T-cell (primary cell): ENCODE measurements around the gene IL17REL. TPM values are rescaled to one million over a fixed set of nuclear protein-coding genes. Genes with fewer than 3 reads are reported as not detected.
A peak's percentile ranks its signal among the peaks of the same experiment; 100 is the strongest.
"Not testable (repeated sequence)": the region's sequence is repeated elsewhere in the genome, so short reads cannot be mapped to it uniquely, and the experiment has no call there.

Experiments
- ATAC-seq, 4 experiments: fragments of 200-7000 bp in 3 of 4; fragments of 150-1000 bp in 1 of 4; cut with Tn5 transposase; replicated peaks in 1 of 4; 1 replicate in 3 of 4; 2 replicates in 1 of 4; pipeline ENCODE4 v1.10.0; 2021; ENCODE audit warnings: moderate library complexity in 3 of 4, mild to moderate bottlenecking in 2 of 4, moderate number of reproducible peaks in 1 of 4
- CTCF ChIA-PET, 2 donors: fragments of 300-600 bp; sonication (Branson Sonifier 250); formaldehyde crosslinking; loops; one replicate each; lab custom pipeline; 2022; ENCODE audit warnings: antibody characterized with exemption in 2 of 2; lab: Charles Lee
- POLR2A ChIA-PET, 2 donors: fragments of 300-600 bp; sonication (Branson Sonifier 250); formaldehyde crosslinking; loops; one replicate each; lab custom pipeline; 2022; ENCODE audit warnings: antibody characterized with exemption in 2 of 2; lab: Charles Lee
- DNase-seq, 35 experiments: peaks; one replicate each; pipeline versions ENCODE4 v3.0.0 to v3.0.0-alpha.2; 2013 to 2023
- H3K27ac ChIP-seq: one replicate; pipeline ENCODE4 v1.5.1; 2013; ENCODE audit warnings: low read length
- H3K27me3 ChIP-seq, 2 experiments: replicated peaks in 1 of 2; 1 replicate in 1 of 2; 2 replicates in 1 of 2; pipeline versions ENCODE4 v1.6.1 to v1.7.0; 2013; ENCODE audit warnings: low read length in 1 of 2, mixed read lengths in 1 of 2; ENCODE audit not compliant: control insufficient read depth in 2 of 2, insufficient read depth in 2 of 2; ENCODE audit errors: extremely low read depth in 1 of 2
- H3K36me3 ChIP-seq, 2 donors: 1 replicate in 1 of 2; 2 replicates in 1 of 2; pipeline versions ENCODE4 v1.6.1 to v1.7.0; 2013; ENCODE audit warnings: low read length in 1 of 2; ENCODE audit not compliant: control insufficient read depth in 2 of 2, insufficient read depth in 1 of 2; ENCODE audit errors: extremely low read depth in 1 of 2
- H3K4me1 ChIP-seq, 2 experiments: 1 replicate in 1 of 2; 2 replicates in 1 of 2; pipeline versions ENCODE4 v1.6.1 to v1.7.0; 2013; ENCODE audit warnings: low read length in 2 of 2, mixed read lengths in 1 of 2; ENCODE audit not compliant: insufficient read depth in 2 of 2, control insufficient read depth in 1 of 2; ENCODE audit errors: extremely low read depth in 1 of 2
- H3K4me3 ChIP-seq, 2 donors: 1 replicate in 1 of 2; 2 replicates in 1 of 2; pipeline versions ENCODE4 v1.5.1 to v1.7.0; 2013; ENCODE audit warnings: mild to moderate bottlenecking in 2 of 2, low read length in 1 of 2, moderate library complexity in 1 of 2; ENCODE audit not compliant: control insufficient read depth in 1 of 2; ENCODE audit errors: extremely low read depth in 1 of 2
- H3K9me3 ChIP-seq: 2 replicates; pipeline ENCODE4 v1.7.0; 2013
- H3K27ac Mint-ChIP-seq, 2 donors: one replicate each; pipeline ENCODE4 v1.8.0; 2020 to 2021; ENCODE audit warnings: mild to moderate bottlenecking in 2 of 2, mixed read lengths in 2 of 2
- H3K27me3 Mint-ChIP-seq, 2 donors: one replicate each; pipeline ENCODE4 v1.8.0; 2021 to 2022; ENCODE audit warnings: mixed read lengths in 2 of 2
- H3K36me3 Mint-ChIP-seq: one replicate; pipeline ENCODE4 v1.8.0; 2021; ENCODE audit warnings: mixed read lengths
- H3K4me1 Mint-ChIP-seq, 3 donors: one replicate each; pipeline ENCODE4 v1.8.0; 2020 to 2022; ENCODE audit warnings: mixed read lengths in 3 of 3, mild to moderate bottlenecking in 1 of 3
- H3K4me3 Mint-ChIP-seq, 3 donors: one replicate each; pipeline ENCODE4 v1.8.0; 2020 to 2022; ENCODE audit warnings: mild to moderate bottlenecking in 3 of 3, mixed read lengths in 3 of 3, moderate library complexity in 3 of 3
- H3K9me3 Mint-ChIP-seq, 3 donors: one replicate each; pipeline ENCODE4 v1.8.0; 2020 to 2022; ENCODE audit warnings: mixed read lengths in 3 of 3
- WGBS: methylation state at CpG from one replicate; pipeline ENCODE4 v1.1.5; 2013; ENCODE audit warnings: missing lambda C conversion rate; ENCODE audit not compliant: insufficient coverage; 5-methylcytosine and 5-hydroxymethylcytosine counted together
- total RNA-seq, 35 experiments: library from RNA in 6 of 35; stranded (reverse) in 6 of 35; fragments of 120-200 nt in 1 of 35; gene quantifications; one replicate each; pipeline versions ENCODE4 v1.2.1 to v1.2.4 and lab custom pipeline; 2013 to 2026

The IL17REL gene
- total RNA-seq, 5 donors from 2014 or later (not counting 1 experiment from before 2014, with no cell fraction given), result 0.10 TPM; not detected in 4

DNA sequence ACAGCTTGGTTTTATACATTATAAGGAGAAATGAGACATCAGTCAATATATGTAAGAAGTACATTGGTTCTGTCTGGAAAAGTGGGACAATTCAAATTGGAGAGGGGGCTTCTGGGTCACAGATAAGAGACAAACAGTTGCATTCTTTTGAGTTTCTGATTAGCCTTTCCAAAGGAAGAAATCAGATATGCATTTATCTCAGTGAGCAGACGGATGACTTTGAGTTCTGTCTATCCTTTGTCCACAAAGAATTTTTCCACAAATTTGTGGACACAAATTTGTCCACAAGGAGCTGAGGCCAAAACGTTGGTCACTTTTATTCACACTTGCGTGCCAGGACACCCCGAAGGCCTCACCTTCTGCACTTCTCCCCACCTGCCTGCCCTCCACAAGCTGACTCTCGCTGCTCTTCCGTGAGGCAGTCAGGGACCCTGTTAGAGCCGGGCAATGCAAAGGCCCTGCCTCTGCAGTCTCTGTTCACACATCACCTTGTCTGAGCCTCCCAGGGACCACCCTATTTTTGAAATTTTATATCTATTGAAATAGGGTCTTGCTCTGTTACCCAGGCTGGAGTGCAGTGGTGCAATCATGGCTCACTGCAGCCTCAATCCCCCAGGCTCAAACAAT is 20.5 kb downstream of the IL17REL start:
- Mint-ChIP-seq H3K27me3 (peaks cover 0 to 3% of the 10 kb centered on the region in 2 donors), H3K4me1 (peaks cover 3 to 8% (median 6%) of the 10 kb centered on the region in 3 donors), H3K36me3 (peaks cover 3% of the 10 kb centered on the region), H3K9me3 (peaks cover 6 to 12% (median 7%) of the 10 kb centered on the region in 3 donors), H3K4me3 (no peak overlapping the region), H3K27ac (no peak overlapping the region)
- ChIA-PET CTCF (interaction anchor here in 1 of 2 donors (0.6 kb wide), 1 partner anchor 122 kb away, joined by 3 read pairs; no protein-coding TSS in a partner anchor), POLR2A (interaction anchor here in 1 of 2 donors (0.5 kb wide), 1 partner anchor 130 kb away, joined by 3 read pairs; no protein-coding TSS in a partner anchor)
- no peak for ATAC-seq
- Histone ChIP-seq H3K27ac (no peak overlapping the region), H3K9me3 (peaks cover 3% of the 10 kb centered on the region), H3K27me3 (peaks cover 0 to 24% of the 10 kb centered on the region in 2 experiments), H3K4me3 (no peak overlapping the region), H3K36me3 (no peaks in the 10 kb centered on the region), H3K4me1 (peaks cover 0 to 16% of the 10 kb centered on the region in 2 experiments)
- WGBS, result 83% methylated on average over 3 of the region's 7 CpGs
- DNase-seq, result no peak

DNA sequence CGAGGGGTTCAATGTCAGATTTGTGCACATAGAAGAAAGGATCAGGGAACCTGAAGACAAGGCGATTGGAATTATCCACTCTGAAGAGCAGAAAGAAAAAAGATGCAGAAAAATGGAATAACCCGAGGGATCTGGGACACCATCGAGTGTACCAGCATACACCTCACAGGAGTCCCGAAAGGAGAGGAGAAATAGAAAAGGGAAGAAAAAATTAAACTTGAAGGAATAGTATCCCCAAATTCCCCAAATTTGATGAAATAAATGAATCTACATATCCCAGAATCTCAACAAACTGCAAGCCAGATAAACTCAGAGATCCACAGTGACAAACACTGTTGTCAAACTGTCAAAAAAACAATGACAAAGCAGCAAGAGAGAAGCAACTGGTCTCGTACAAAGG is 21.4 kb downstream of the IL17REL start:
- DNase-seq (no peak), ATAC-seq (no peak)
- no peaks in the 10 kb centered on the region for H3K36me3 ChIP-seq
- H3K9me3 Mint-ChIP-seq, result peaks cover 9 to 14% (median 14%) of the 10 kb centered on the region in 3 donors
- peaks cover 3 to 7% (median 6%) of the 10 kb centered on the region in 3 donors for H3K4me1 Mint-ChIP-seq
- ChIA-PET POLR2A (interaction anchor here in 1 of 2 donors (0.6 kb wide), 1 partner anchor 36 kb away, joined by 3 read pairs; no protein-coding TSS in a partner anchor), CTCF (interaction anchor here in 1 of 2 donors (0.7 kb wide), 1 partner anchor 561 kb away, joined by 3 read pairs; no protein-coding TSS in a partner anchor)
- peaks cover 0 to 16% of the 10 kb centered on the region in 2 experiments for H3K4me1 ChIP-seq
- peaks cover 0 to 8% of the 10 kb centered on the region in 2 donors for H3K27me3 Mint-ChIP-seq
- H3K9me3 ChIP-seq, result peaks cover 3% of the 10 kb centered on the region
- WGBS, result 55% methylated on average over 2 of the region's 6 CpGs
- no peak overlapping the region for H3K4me3 Mint-ChIP-seq
- peaks cover 0 to 24% of the 10 kb centered on the region in 2 experiments for H3K27me3 ChIP-seq
- H3K27ac Mint-ChIP-seq, result no peak overlapping the region
- H3K36me3 Mint-ChIP-seq, result peaks cover 7% of the 10 kb centered on the region
- H3K27ac ChIP-seq, result no peak overlapping the region
- H3K4me3 ChIP-seq, result no peak overlapping the region

DNA sequence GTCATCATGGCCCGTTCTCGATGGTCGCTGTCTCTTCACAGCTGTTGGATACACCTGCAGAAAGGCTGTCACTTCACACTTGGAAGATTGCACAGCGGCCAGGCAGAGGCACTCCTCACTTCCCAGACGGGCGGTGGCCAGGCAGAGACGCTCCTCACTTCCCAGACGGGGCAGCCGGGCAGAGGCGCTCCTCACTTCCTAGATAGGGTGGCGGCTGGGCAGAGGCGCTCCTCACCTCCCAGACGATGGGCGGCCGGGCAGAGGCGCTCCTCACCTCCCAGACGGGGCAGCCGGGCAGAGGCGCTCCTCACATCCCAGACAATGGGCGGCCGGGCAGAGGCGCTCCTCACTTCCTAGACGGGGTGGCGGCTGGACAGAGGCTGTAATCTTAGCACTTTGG is 22.7 kb downstream of the IL17REL start:
- ATAC-seq, H3K4me1 Mint-ChIP-seq, POLR2A ChIA-PET, H3K36me3 ChIP-seq, H3K27ac ChIP-seq, H3K4me3 ChIP-seq, DNase-seq, H3K4me3 Mint-ChIP-seq, CTCF ChIA-PET, H3K27ac Mint-ChIP-seq, H3K9me3 ChIP-seq: not testable (repeated sequence)
- peaks cover 0 to 22% of the 10 kb centered on the region in 2 experiments for H3K27me3 ChIP-seq
- Mint-ChIP-seq H3K27me3 (peaks cover 0 to 20% of the 10 kb centered on the region in 2 donors), H3K9me3 (peaks cover 13 to 21% (median 18%) of the 10 kb centered on the region in 3 donors), H3K36me3 (peaks cover 12% of the 10 kb centered on the region)
- peaks cover 0 to 13% of the 10 kb centered on the region in 2 experiments for H3K4me1 ChIP-seq
- 82% methylated on average over 16 of the region's 24 CpGs for WGBS

DNA sequence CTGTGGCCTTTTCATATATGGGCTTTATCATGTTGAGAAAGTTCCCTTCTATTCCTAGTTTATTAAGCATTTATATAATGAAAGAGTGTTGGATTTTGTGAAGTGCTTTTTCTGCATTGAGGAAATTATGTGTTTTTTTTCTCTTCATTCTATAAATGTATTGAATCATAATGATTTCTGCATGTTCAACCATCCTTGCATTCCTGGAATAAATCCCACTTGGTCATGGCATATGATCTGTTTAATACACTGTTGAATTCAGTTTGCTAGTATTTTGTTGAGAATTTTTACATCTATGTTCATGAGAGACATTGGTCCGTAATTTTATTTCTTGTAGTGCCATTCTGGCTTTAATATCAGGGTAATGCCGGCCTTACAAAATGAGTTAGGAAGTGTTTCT is 26.2 kb downstream of the IL17REL start:
- H3K9me3 ChIP-seq, result peaks cover 2% of the 10 kb centered on the region
- H3K4me3 Mint-ChIP-seq, result no peak overlapping the region
- peaks cover 4 to 9% (median 6%) of the 10 kb centered on the region in 3 donors for H3K4me1 Mint-ChIP-seq
- ChIA-PET POLR2A (no interaction called here), CTCF (no interaction called here)
- peaks cover 0 to 34% of the 10 kb centered on the region in 2 experiments for H3K27me3 ChIP-seq
- no peak overlapping the region for H3K27ac ChIP-seq
- H3K27ac Mint-ChIP-seq, result no peak overlapping the region
- no peak for DNase-seq
- no peaks in the 10 kb centered on the region for H3K36me3 ChIP-seq
- WGBS, result no CpG with 5 or more reads among the region's 2 CpGs
- H3K9me3 Mint-ChIP-seq, result peaks cover 13 to 20% (median 18%) of the 10 kb centered on the region in 3 donors
- ATAC-seq, result no peak
- peaks cover 4 to 37% of the 10 kb centered on the region in 2 donors for H3K27me3 Mint-ChIP-seq
- peaks cover 0 to 12% of the 10 kb centered on the region in 2 experiments for H3K4me1 ChIP-seq
- H3K4me3 ChIP-seq, result no peak overlapping the region
- H3K36me3 Mint-ChIP-seq, result peaks cover 12% of the 10 kb centered on the region

DNA sequence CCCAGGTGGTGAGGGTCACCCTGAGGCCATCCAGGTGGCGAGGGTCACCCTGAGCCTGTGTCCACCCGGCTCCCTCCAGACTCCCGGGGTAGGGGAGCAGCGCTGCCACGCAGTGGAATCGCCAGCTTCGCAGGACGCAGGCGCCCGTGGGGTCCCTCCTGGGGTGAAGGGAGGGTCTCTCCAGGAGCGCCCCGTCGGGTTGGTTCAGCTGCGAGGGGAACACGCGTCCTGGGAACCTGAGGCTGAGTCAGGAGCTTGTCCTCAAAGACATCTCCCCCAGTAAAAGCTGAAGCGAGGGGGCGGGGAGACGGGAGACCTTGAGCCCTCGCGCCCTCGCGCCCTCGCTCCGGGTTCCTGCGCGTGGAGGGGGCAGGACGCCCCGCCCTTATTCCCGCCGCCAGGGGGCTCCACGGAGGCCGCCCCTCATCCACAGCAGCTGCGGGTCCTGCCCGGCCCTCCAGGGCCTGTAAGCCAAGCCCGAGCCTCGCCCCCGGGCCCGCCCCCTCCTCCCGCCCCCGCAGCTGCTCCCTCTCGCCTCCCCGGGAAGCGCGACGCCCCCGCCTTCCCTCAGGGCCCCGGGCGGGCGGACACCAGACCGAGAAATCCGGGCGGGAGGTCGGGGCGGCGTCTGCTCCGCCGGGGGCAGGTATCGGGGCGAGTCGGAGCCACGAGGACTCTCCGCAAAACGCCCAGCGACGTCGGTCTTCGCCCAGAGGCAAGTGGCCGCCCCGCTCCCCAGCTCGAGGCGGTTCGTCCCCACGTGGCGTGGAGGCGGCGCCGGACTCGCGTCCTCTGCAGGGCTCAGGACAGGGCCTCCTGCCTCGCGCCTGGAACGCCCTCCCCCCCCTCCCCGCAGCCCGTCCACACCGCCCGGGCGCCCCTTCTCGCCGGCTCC is 29.2 kb downstream of the IL17REL start:
- H3K4me1 ChIP-seq, result peaks cover 0 to 12% of the 10 kb centered on the region in 2 experiments
- WGBS, result 15% methylated on average over 53 of the region's 90 CpGs
- H3K9me3 ChIP-seq, result no peaks in the 10 kb centered on the region
- H3K4me3 Mint-ChIP-seq, result peak overlapping the region in 1 of 3 donors; percentile 74
- H3K4me1 Mint-ChIP-seq, result peaks cover 4 to 9% (median 6%) of the 10 kb centered on the region in 3 donors
- H3K27ac Mint-ChIP-seq, result no peak overlapping the region
- H3K9me3 Mint-ChIP-seq, result peaks cover 14 to 23% (median 15%) of the 10 kb centered on the region in 3 donors
- no peak overlapping the region for H3K27ac ChIP-seq
- ATAC-seq, result peak; percentile 73 to 87 (median 80)
- peaks cover 0 to 31% of the 10 kb centered on the region in 2 experiments for H3K27me3 ChIP-seq
- H3K4me3 ChIP-seq, result peak overlapping the region in 1 of 2 donors; percentile 12
- DNase-seq, result peak in 21 of 35 experiments; percentile 25 to 74 (median 50)
- ChIA-PET POLR2A (interaction anchor here in 1 of 2 donors (0.7 kb wide), 1 partner anchor 642 kb away, joined by 3 read pairs; no protein-coding TSS in a partner anchor), CTCF (interaction anchor here (0.6 to 1.2 kb wide), 2 partner anchors 11 to 47 kb away, joined by 3 to 4 read pairs; no protein-coding TSS in a partner anchor)
- peaks cover 8 to 36% of the 10 kb centered on the region in 2 donors for H3K27me3 Mint-ChIP-seq
- no peaks in the 10 kb centered on the region for H3K36me3 ChIP-seq
- H3K36me3 Mint-ChIP-seq, result peaks cover 17% of the 10 kb centered on the region
